H9 (cell line): Measurements from ENCODE around the gene MYO1E. TPM values are rescaled to one million over a fixed set of nuclear protein-coding genes. Genes with fewer than 3 reads are reported as not detected.

Experiments
- DNase-seq: peaks from one replicate; pipeline ENCODE4 v3.0.0-alpha.2; 2017
- H2AFZ ChIP-seq: one replicate; pipeline ENCODE4 v1.6.1; 2013; ENCODE audit warnings: mild to moderate bottlenecking, low read length, control low read depth, moderate library complexity
- H2AK5ac ChIP-seq: 2 replicates; pipeline ENCODE4 v1.6.1; 2013; ENCODE audit warnings: low read length, control low read depth, mixed read lengths; ENCODE audit not compliant: insufficient read length
- H2BK120ac ChIP-seq: one replicate; pipeline ENCODE4 v1.6.1; 2013; ENCODE audit warnings: low read depth, mild to moderate bottlenecking, low read length, control low read depth, inconsistent platforms; ENCODE audit not compliant: poor library complexity, severe bottlenecking
- H2BK12ac ChIP-seq: 2 replicates; pipeline ENCODE4 v1.6.1; 2013; ENCODE audit warnings: low read length, control low read depth, mixed read lengths, low read depth; ENCODE audit not compliant: insufficient read length
- H2BK15ac ChIP-seq: 2 replicates; pipeline ENCODE4 v1.6.1; 2013; ENCODE audit warnings: low read depth, low read length, control low read depth
- H2BK20ac ChIP-seq: one replicate; pipeline ENCODE4 v1.6.1; 2013; ENCODE audit warnings: low read depth, mild to moderate bottlenecking, low read length, control low read depth, inconsistent platforms; ENCODE audit not compliant: poor library complexity, severe bottlenecking
- H2BK5ac ChIP-seq: 2 replicates; pipeline ENCODE4 v1.6.1; 2013; ENCODE audit warnings: low read length, control low read depth, mixed read lengths; ENCODE audit not compliant: insufficient read length
- H3K14ac ChIP-seq: 2 replicates; pipeline ENCODE4 v1.6.1; 2013; ENCODE audit warnings: low read length, control low read depth; ENCODE audit not compliant: insufficient read depth
- H3K18ac ChIP-seq: 2 replicates; pipeline ENCODE4 v1.6.1; 2013; ENCODE audit warnings: low read depth, mild to moderate bottlenecking, mixed read lengths, low read length, control low read depth; ENCODE audit not compliant: insufficient read length
- H3K23ac ChIP-seq: 2 replicates; pipeline ENCODE4 v1.6.1; 2013; ENCODE audit warnings: low read length, control low read depth, mixed read lengths, low read depth; ENCODE audit not compliant: insufficient read length
- H3K23me2 ChIP-seq: 2 replicates; pipeline ENCODE4 v1.6.1; 2013; ENCODE audit warnings: low read depth, mild to moderate bottlenecking, mixed read lengths, low read length, control low read depth; ENCODE audit not compliant: insufficient read length, poor library complexity, severe bottlenecking
- H3K27ac ChIP-seq: 2 replicates; pipeline ENCODE4 v1.5.1; 2013; ENCODE audit warnings: low read length, control low read depth, mixed read lengths, low read depth; ENCODE audit not compliant: insufficient read length
- H3K27me3 ChIP-seq: 2 replicates; pipeline ENCODE4 v1.6.1; 2013; ENCODE audit warnings: low read length, control low read depth, inconsistent platforms; ENCODE audit not compliant: insufficient read depth
- H3K4ac ChIP-seq: 2 replicates; pipeline ENCODE4 v1.6.1; 2013; ENCODE audit warnings: low read depth, mild to moderate bottlenecking, control low read depth, inconsistent platforms, low read length, moderate library complexity
- H3K4me1 ChIP-seq: 2 replicates; pipeline ENCODE4 v1.6.1; 2013; ENCODE audit warnings: low read length, control low read depth, inconsistent platforms; ENCODE audit not compliant: insufficient read depth
- H3K4me2 ChIP-seq: 2 replicates; pipeline ENCODE4 v1.6.1; 2013; ENCODE audit warnings: low read length, control low read depth, mixed read lengths; ENCODE audit not compliant: insufficient read length, insufficient read depth
- H3K56ac ChIP-seq: 2 replicates; pipeline ENCODE4 v1.6.1; 2013; ENCODE audit warnings: low read depth, mild to moderate bottlenecking, mixed read lengths, low read length, control low read depth; ENCODE audit not compliant: insufficient read length
- H3K79me1 ChIP-seq: 2 replicates; pipeline ENCODE4 v1.6.1; 2013; ENCODE audit warnings: low read depth, mild to moderate bottlenecking, moderate library complexity, low read length, control low read depth, inconsistent platforms; ENCODE audit not compliant: insufficient read depth, poor library complexity, severe bottlenecking
- H3K79me2 ChIP-seq: 2 replicates; pipeline ENCODE4 v1.6.1; 2013; ENCODE audit warnings: low read length, control low read depth, inconsistent platforms; ENCODE audit not compliant: insufficient read depth
- H3K9ac ChIP-seq: 2 replicates; pipeline ENCODE4 v1.6.1; 2013; ENCODE audit warnings: low read length, control low read depth, mixed read lengths; ENCODE audit not compliant: insufficient read length; ENCODE audit errors: extremely low read depth
- H3K9me3 ChIP-seq: one replicate; pipeline ENCODE4 v1.6.1; 2013; ENCODE audit warnings: low read depth, low read length, inconsistent platforms; ENCODE audit not compliant: control insufficient read depth
- H3T11ph ChIP-seq: one replicate; pipeline ENCODE4 v1.6.1; 2013; ENCODE audit warnings: mild to moderate bottlenecking, low read length, control low read depth, inconsistent platforms
- H4K20me1 ChIP-seq: one replicate; pipeline ENCODE4 v1.6.1; 2013; ENCODE audit not compliant: control insufficient read depth, insufficient read length, insufficient read depth
- H4K5ac ChIP-seq: 2 replicates; pipeline ENCODE4 v1.6.1; 2013; ENCODE audit warnings: low read depth, mild to moderate bottlenecking, mixed read lengths, low read length, control low read depth; ENCODE audit not compliant: insufficient read length
- H4K8ac ChIP-seq: replicated peaks from 2 replicates; pipeline ENCODE4 v1.6.1; 2013; ENCODE audit warnings: low read length, control low read depth, mixed read lengths, low read depth; ENCODE audit not compliant: insufficient read length
- H4K91ac ChIP-seq: 2 replicates; pipeline ENCODE4 v1.6.1; 2013; ENCODE audit warnings: low read depth, mild to moderate bottlenecking, moderate library complexity, mixed read lengths, low read length, control low read depth; ENCODE audit not compliant: insufficient read length
- H3K27ac Mint-ChIP-seq, 3 experiments: 2 replicates in 2 of 3; 3 replicates in 1 of 3; pipeline ENCODE4 v1.8.0; 2020 to 2021; ENCODE audit warnings: mixed read lengths in 3 of 3, mild to moderate bottlenecking in 1 of 3, moderate library complexity in 1 of 3
- H3K27me3 Mint-ChIP-seq: 2 replicates; pipeline ENCODE4 v1.8.0; 2021; ENCODE audit warnings: low read depth, mild to moderate bottlenecking, moderate library complexity, mixed read lengths
- H3K36me3 Mint-ChIP-seq, 3 experiments: 2 replicates in 2 of 3; 3 replicates in 1 of 3; pipeline ENCODE4 v1.8.0; 2020 to 2021; ENCODE audit warnings: low read depth in 3 of 3, mixed read lengths in 3 of 3; ENCODE audit not compliant: insufficient read depth in 1 of 3
- H3K4me1 Mint-ChIP-seq, 2 experiments: 2 replicates each; pipeline ENCODE4 v1.8.0; 2020; ENCODE audit warnings: mixed read lengths in 2 of 2
- H3K4me3 Mint-ChIP-seq, 2 experiments: 2 replicates in 1 of 2; 3 replicates in 1 of 2; pipeline ENCODE4 v1.8.0; 2020 to 2021; ENCODE audit warnings: mild to moderate bottlenecking in 2 of 2, mixed read lengths in 2 of 2, moderate library complexity in 1 of 2
- H3K9me3 Mint-ChIP-seq, 2 experiments: 2 replicates in 1 of 2; 3 replicates in 1 of 2; pipeline ENCODE4 v1.8.0; 2020; ENCODE audit warnings: mild to moderate bottlenecking in 2 of 2, mixed read lengths in 2 of 2, moderate library complexity in 1 of 2
- CTCF ChIP-seq: fragments of 200-600 bp; sonication (generic); conservative IDR thresholded peaks from 3 replicates; pipeline ENCODE4 v1.8.0; 2021; ENCODE audit warnings: antibody characterized with exemption, mild to moderate bottlenecking
- WGBS: extraction: QIAGEN DNeasy Blood & Tissue Kit; methylation state at CpG from one replicate; pipeline ENCODE4 v1.1.7; 2013; ENCODE audit warnings: missing lambda C conversion rate, low lambda C conversion rate, mixed read lengths; ENCODE audit not compliant: insufficient read length; ENCODE audit errors: extremely low coverage; 5-methylcytosine and 5-hydroxymethylcytosine counted together
- total RNA-seq: library from RNA; stranded (reverse); gene quantifications from 2 replicates; pipeline ENCODE4 v1.2.1, GENCODE V29; 2021

The MYO1E gene
- total RNA-seq, 1 experiment from 2014 or later: 235 TPM

DNA sequence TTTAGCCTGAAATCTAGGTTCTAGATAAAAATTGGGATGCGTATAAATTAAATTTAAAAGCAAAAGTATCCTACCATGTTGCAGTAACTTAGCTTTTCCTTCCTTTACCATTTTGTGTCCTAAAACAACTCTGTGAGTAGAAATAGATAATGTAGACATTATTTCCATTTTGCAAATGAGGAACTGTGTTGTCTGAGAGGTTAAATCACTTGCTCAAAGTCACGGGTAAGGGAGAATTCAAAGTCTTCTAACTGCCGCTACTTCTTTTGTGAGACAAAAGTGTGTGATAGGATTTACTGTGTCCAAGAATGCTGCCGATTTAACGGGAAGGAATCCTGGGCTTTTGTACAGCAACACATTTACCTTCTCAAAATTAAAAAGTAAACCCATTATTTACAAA, 40.7 kb downstream of the MYO1E start:
- Histone ChIP-seq H2BK20ac (no peak overlapping the region), H3K18ac (no peak overlapping the region), H3K9ac (no peak overlapping the region), H2AK5ac (no peak overlapping the region), H3K27me3 (no peaks in the 10 kb centered on the region), H3K4me1 (peaks cover 13% of the 10 kb centered on the region; the same call in 1 of the 2 replicates), H2BK120ac (no peak overlapping the region), H4K5ac (no peak overlapping the region), H3K4ac (no peak overlapping the region), H4K91ac (no peak overlapping the region), H3K79me1 (peaks cover 6% of the 10 kb centered on the region), H3K9me3 (no peaks in the 10 kb centered on the region), H3K14ac (no peak overlapping the region), H2BK5ac (no peak overlapping the region), H3K23ac (no peak overlapping the region), H3K4me2 (no peak overlapping the region), H2AFZ (no peak overlapping the region), H4K20me1 (no peaks in the 10 kb centered on the region), H3T11ph (no peak overlapping the region), H3K56ac (no peak overlapping the region), H2BK12ac (no peak overlapping the region), H3K79me2 (peaks cover under 1% of the 10 kb centered on the region; the same call in 1 of the 2 replicates), H3K27ac (no peak overlapping the region), H3K23me2 (no peaks in the 10 kb centered on the region), H4K8ac (no peak overlapping the region), H2BK15ac (no peak overlapping the region)
- no peak for TF ChIP-seq CTCF
- no peak for DNase-seq
- peaks cover 0 to 4% (median 0%) of the 10 kb centered on the region in 3 experiments; a peak in 2 of 7 replicates for H3K36me3 Mint-ChIP-seq
- H3K27ac Mint-ChIP-seq: no peak overlapping the region
- no peaks in the 10 kb centered on the region for H3K9me3 Mint-ChIP-seq
- no CpG with 5 or more reads among the region's 5 CpGs for WGBS
- no peaks in the 10 kb centered on the region for H3K27me3 Mint-ChIP-seq
- peaks cover 67 to 68% of the 10 kb centered on the region in 2 experiments for H3K4me1 Mint-ChIP-seq
- no peak overlapping the region for H3K4me3 Mint-ChIP-seq
